WTC11 (cell line): Measurements from ENCODE around the gene FLNA.

ENCODE experiments used
- ATF3 ChIP-seq: sonication (generic); formaldehyde crosslinking; conservative IDR thresholded peaks from 2 replicates; pipeline ENCODE4 v1.8.1; 2022; ENCODE audit warnings: mild to moderate bottlenecking, missing genetic modification reagents
- CREB1 ChIP-seq: sonication (generic); formaldehyde crosslinking; IDR thresholded peaks from 2 replicates; pipeline ENCODE4 v1.8.0; 2023; ENCODE audit warnings: mild to moderate bottlenecking, missing genetic modification reagents
- CTCF ChIP-seq: fragments of 200-600 bp; IDR thresholded peaks from 2 replicates; pipeline ENCODE4 v1.8.0; 2022; ENCODE audit warnings: antibody characterized with exemption
- EMX1 ChIP-seq: fragments of 250-450 bp; sonication (Bioruptor Pico); IDR thresholded peaks from 2 replicates; pipeline ENCODE4 v1.8.0; 2021; ENCODE audit warnings: mild to moderate bottlenecking
- NR2C2 ChIP-seq: sonication (generic); formaldehyde crosslinking; IDR thresholded peaks from 2 replicates; pipeline ENCODE4 v1.8.0; 2022; ENCODE audit warnings: mild to moderate bottlenecking, missing genetic modification reagents
- STAT6 ChIP-seq: sonication (generic); formaldehyde crosslinking; conservative IDR thresholded peaks from 2 replicates; pipeline ENCODE4 v1.8.1; 2023; ENCODE audit warnings: mild to moderate bottlenecking, low read depth, missing genetic modification reagents, moderate library complexity

- TF ChIP-seq STAT6 (CRISPR knock-in tag) = no peak
- TF ChIP-seq CTCF = no peak
- TF ChIP-seq CREB1 = no peak
- TF ChIP-seq ATF3 (CRISPR knock-in tag) = no peak
- TF ChIP-seq NR2C2 (CRISPR knock-in tag) = no peak
- TF ChIP-seq EMX1 (CRISPR knock-in tag) = no peak
These were observed 4.5 kb upstream of the FLNA start, which contains the start of gene EMD for GRCh38 chrX:154378799-154379568.
